Measurements from ENCODE around the gene AGRP. TPM values are rescaled to one million over a fixed set of nuclear protein-coding genes. Genes with fewer than 3 reads are reported as not detected.

The AGRP gene
- total RNA-seq, 1 donor from 2014 or later, result not detected

- intact Hi-C loops (cut with DNase I), result no loop called here
- peak; percentile 89 for DNase-seq (ENCODE audit: low spot score)
These were observed 13.0 kb downstream of the AGRP start for GRCh38 chr16:67470359-67470758.

- no peak for DNase-seq (ENCODE audit: low spot score)
- intact Hi-C loops (cut with DNase I), result loop anchor here (5.0 to 10.0 kb wide), 2 partner anchors 41 to 94 kb away; no protein-coding TSS in a partner anchor
These were observed 14.6 kb downstream of the AGRP start for GRCh38 chr16:67468731-67469130.

- intact Hi-C loops (cut with DNase I), result loop anchor here (5.0 to 10.0 kb wide), 2 partner anchors 39 to 92 kb away; no protein-coding TSS in a partner anchor
- no peak for DNase-seq (ENCODE audit: low spot score)
These were observed 16.8 kb downstream of the AGRP start for GRCh38 chr16:67466581-67466980.

- intact Hi-C loops (cut with DNase I), result loop anchor here (10.0 kb wide), 1 partner anchor 90 kb away; no protein-coding TSS in a partner anchor
- no peak for DNase-seq (ENCODE audit: low spot score)
These were observed 18.8 kb downstream of the AGRP start for GRCh38 chr16:67464565-67464964.

GRCh38 chr16:67463691-67464090 lies 19.7 kb downstream of the AGRP start:
- intact Hi-C loops (cut with DNase I), result loop anchor here (10.0 kb wide), 1 partner anchor 89 kb away; no protein-coding TSS in a partner anchor
- DNase-seq (ENCODE audit: low spot score), result no peak

GRCh38 chr16:67463059-67463458 lies 20.3 kb downstream of the AGRP start:
- intact Hi-C loops (cut with DNase I), result loop anchor here (10.0 kb wide), 1 partner anchor 88 kb away; no protein-coding TSS in a partner anchor
- DNase-seq (ENCODE audit: low spot score), result no peak

GRCh38 chr16:67462279-67462655 lies 21.1 kb downstream of the AGRP start:
- DNase-seq (ENCODE audit: low spot score), result no peak
- intact Hi-C loops (cut with DNase I), result loop anchor here (10.0 kb wide), 1 partner anchor 87 kb away; no protein-coding TSS in a partner anchor

- intact Hi-C loops (cut with DNase I), result loop anchor here (10.0 kb wide), 1 partner anchor 87 kb away; no protein-coding TSS in a partner anchor
- DNase-seq (ENCODE audit: low spot score), result no peak
These were observed 21.6 kb downstream of the AGRP start for GRCh38 chr16:67461600-67462278.

- intact Hi-C loops (cut with DNase I), result loop anchor here (10.0 kb wide), 1 partner anchor 86 kb away; no protein-coding TSS in a partner anchor
- no peak for DNase-seq (ENCODE audit: low spot score)
These were observed 22.4 kb downstream of the AGRP start for GRCh38 chr16:67460961-67461360.

- no peak for DNase-seq (ENCODE audit: low spot score)
- intact Hi-C loops (cut with DNase I), result loop anchor here (10.0 kb wide), 1 partner anchor 85 kb away; no protein-coding TSS in a partner anchor
These were observed 23.2 kb downstream of the AGRP start for GRCh38 chr16:67460168-67460567.

GRCh38 chr16:67459861-67460150 lies 23.5 kb downstream of the AGRP start:
- intact Hi-C loops (cut with DNase I), result loop anchor here (1.0 to 10.0 kb wide), 2 partner anchors 21 to 85 kb away; partner anchors contain the start of gene ATP6V0D1

GRCh38 chr16:67459066-67459860 lies 24.1 kb downstream of the AGRP start:
- no peak for DNase-seq (ENCODE audit: low spot score)
- intact Hi-C loops (cut with DNase I), result loop anchor here (1.0 kb wide), 1 partner anchor 22 kb away; the partner anchor contains the start of gene ATP6V0D1

More at GRCh38 chr16:67459861-67460150, 23.5 kb downstream of the AGRP start:
- no peak for DNase-seq (ENCODE audit: low spot score)

GRCh38 chr16:67458121-67458641 lies 25.2 kb downstream of the AGRP start:
- DNase-seq (ENCODE audit: low spot score), result no peak
- intact Hi-C loops (cut with DNase I), result no loop called here

GRCh38 chr16:67457611-67458010 lies 25.7 kb downstream of the AGRP start:
- intact Hi-C loops (cut with DNase I), result no loop called here
- DNase-seq (ENCODE audit: low spot score), result no peak

GRCh38 chr16:67456391-67457081 lies 26.8 kb downstream of the AGRP start:
- no peak for DNase-seq (ENCODE audit: low spot score)
- intact Hi-C loops (cut with DNase I), result no loop called here

GRCh38 chr16:67454852-67455251 lies 28.5 kb downstream of the AGRP start:
- no peak for DNase-seq (ENCODE audit: low spot score)
- intact Hi-C loops (cut with DNase I), result no loop called here

- intact Hi-C loops (cut with DNase I), result no loop called here
- DNase-seq (ENCODE audit: low spot score), result no peak
These were observed 29.2 kb downstream of the AGRP start for GRCh38 chr16:67454104-67454503.

GRCh38 chr16:67451704-67452435 lies 31.5 kb downstream of the AGRP start:
- intact Hi-C loops (cut with DNase I), result no loop called here
- DNase-seq (ENCODE audit: low spot score), result no peak
